ENCODE data around the gene DUSP19.

DUSP19 gene

GRCh38 chr2:183124957-183125255, 46.4 kb downstream of the DUSP19 start:
- H3K79me2 ChIP-seq (ENCODE audit: insufficient read depth, low read length): peaks cover 54% of the 10 kb centered on the region
- H3K27ac ChIP-seq (ENCODE audit: low read depth, low read length, poor library complexity, severe bottlenecking): peak overlapping the region; percentile 84
- H3K36me3 ChIP-seq (ENCODE audit: insufficient read depth, low read length): peaks cover 14% of the 10 kb centered on the region
- no peaks in the 10 kb centered on the region for H3F3A ChIP-seq (ENCODE audit: insufficient read depth, low read length)
- peaks cover 32% of the 10 kb centered on the region for H3K4me1 ChIP-seq (ENCODE audit: insufficient read depth, low read length, severe bottlenecking)
- peak overlapping the region; percentile 64; the same call in 1 of the 2 replicates for H2AFZ ChIP-seq (ENCODE audit: low read length)
- H3K27me3 ChIP-seq (ENCODE audit: insufficient read depth, low read length): no peaks in the 10 kb centered on the region
- H3K4me2 ChIP-seq (ENCODE audit: low read length): peak overlapping the region; percentile 94
- H3K9me3 ChIP-seq (ENCODE audit: low read length): no peaks in the 10 kb centered on the region
- H3K9me2 ChIP-seq (ENCODE audit: low read depth, low read length): no peaks in the 10 kb centered on the region
- H4K20me1 ChIP-seq (ENCODE audit: insufficient read depth, low read length): no peaks in the 10 kb centered on the region
- H3K9ac ChIP-seq (ENCODE audit: low read length): peak overlapping the region; percentile 83
- H3K4me3 ChIP-seq (ENCODE audit: low read depth, low read length, poor library complexity, severe bottlenecking): peak overlapping the region; percentile 97
- TF ChIP-seq CTCF (IDR thresholded peaks at IDR 0.05; ENCODE audit: low read length) (no peak), EZH2 (IDR thresholded peaks at IDR 0.05; ENCODE audit: borderline replicate concordance, low read length) (no peak)

GRCh38 chr2:183125659-183126341, 47.3 kb downstream of the DUSP19 start:
- no peak overlapping the region for H2AFZ ChIP-seq (ENCODE audit: low read length)
- no peaks in the 10 kb centered on the region for H4K20me1 ChIP-seq (ENCODE audit: insufficient read depth, low read length)
- peak overlapping the region; percentile 94 for H3K4me2 ChIP-seq (ENCODE audit: low read length)
- no peaks in the 10 kb centered on the region for H3K27me3 ChIP-seq (ENCODE audit: insufficient read depth, low read length)
- peak overlapping the region; percentile 83 for H3K9ac ChIP-seq (ENCODE audit: low read length)
- H3K36me3 ChIP-seq (ENCODE audit: insufficient read depth, low read length): peaks cover 23% of the 10 kb centered on the region
- peaks cover 59% of the 10 kb centered on the region for H3K79me2 ChIP-seq (ENCODE audit: insufficient read depth, low read length)
- no peaks in the 10 kb centered on the region for H3K9me2 ChIP-seq (ENCODE audit: low read depth, low read length)
- H3K4me3 ChIP-seq (ENCODE audit: low read depth, low read length, poor library complexity, severe bottlenecking): peak overlapping the region; percentile 97
- TF ChIP-seq EZH2 (IDR thresholded peaks at IDR 0.05; ENCODE audit: borderline replicate concordance, low read length) (no peak), CTCF (IDR thresholded peaks at IDR 0.05; ENCODE audit: low read length) (no peak)
- peak overlapping the region; percentile 84 for H3K27ac ChIP-seq (ENCODE audit: low read depth, low read length, poor library complexity, severe bottlenecking)
- no peaks in the 10 kb centered on the region for H3F3A ChIP-seq (ENCODE audit: insufficient read depth, low read length)
- peaks cover 32% of the 10 kb centered on the region for H3K4me1 ChIP-seq (ENCODE audit: insufficient read depth, low read length, severe bottlenecking)
- H3K9me3 ChIP-seq (ENCODE audit: low read length): no peaks in the 10 kb centered on the region

GRCh38 chr2:183126635-183127034, 48.1 kb downstream of the DUSP19 start:
- peaks cover 32% of the 10 kb centered on the region for H3K4me1 ChIP-seq (ENCODE audit: insufficient read depth, low read length, severe bottlenecking)
- H3K4me3 ChIP-seq (ENCODE audit: low read depth, low read length, poor library complexity, severe bottlenecking): no peak overlapping the region
- TF ChIP-seq EZH2 (IDR thresholded peaks at IDR 0.05; ENCODE audit: borderline replicate concordance, low read length): no peak
- no peak for TF ChIP-seq CTCF (IDR thresholded peaks at IDR 0.05; ENCODE audit: low read length)
- H3K9me2 ChIP-seq (ENCODE audit: low read depth, low read length): no peaks in the 10 kb centered on the region
- no peak overlapping the region for H3K9ac ChIP-seq (ENCODE audit: low read length)
- peak overlapping the region; percentile 12; the same call in 1 of the 2 replicates for H3K4me2 ChIP-seq (ENCODE audit: low read length)
- peaks cover 64% of the 10 kb centered on the region for H3K79me2 ChIP-seq (ENCODE audit: insufficient read depth, low read length)
- H3K36me3 ChIP-seq (ENCODE audit: insufficient read depth, low read length): peaks cover 31% of the 10 kb centered on the region
- no peaks in the 10 kb centered on the region for H4K20me1 ChIP-seq (ENCODE audit: insufficient read depth, low read length)
- H3K27me3 ChIP-seq (ENCODE audit: insufficient read depth, low read length): no peaks in the 10 kb centered on the region
- no peak overlapping the region for H2AFZ ChIP-seq (ENCODE audit: low read length)
- no peak overlapping the region for H3K27ac ChIP-seq (ENCODE audit: low read depth, low read length, poor library complexity, severe bottlenecking)
- H3F3A ChIP-seq (ENCODE audit: insufficient read depth, low read length): no peaks in the 10 kb centered on the region
- no peaks in the 10 kb centered on the region for H3K9me3 ChIP-seq (ENCODE audit: low read length)
